SJCRH30 (cell line): ENCODE measurements around the gene CAB39L. TPM values are rescaled to one million over a fixed set of nuclear protein-coding genes. Genes with fewer than 3 reads are reported as not detected.

ENCODE experiments used
- DNase-seq, 2 experiments: peaks; one replicate each; pipeline ENCODE4 v3.0.0-alpha.2; 2015 to 2020
- H3K27ac ChIP-seq: fragments of 250-450 bp; sonication (Bioruptor Pico); 2 replicates; pipeline ENCODE4 v1.5.1; 2020; ENCODE audit warnings: mild to moderate bottlenecking, moderate library complexity
- H3K27me3 ChIP-seq: fragments of 250-450 bp; sonication (Bioruptor Pico); 2 replicates; pipeline ENCODE4 v1.5.1; 2020; ENCODE audit warnings: mild to moderate bottlenecking, moderate library complexity
- H3K36me3 ChIP-seq: fragments of 250-450 bp; sonication (Bioruptor Pico); 2 replicates; pipeline ENCODE4 v1.5.1; 2020; ENCODE audit warnings: mild to moderate bottlenecking, moderate library complexity
- H3K4me1 ChIP-seq: fragments of 250-450 bp; sonication (Bioruptor Pico); 2 replicates; pipeline ENCODE4 v1.5.1; 2020; ENCODE audit warnings: mild to moderate bottlenecking, moderate library complexity
- H3K4me3 ChIP-seq: fragments of 250-450 bp; sonication (Bioruptor Pico); 2 replicates; pipeline ENCODE4 v1.5.1; 2020; ENCODE audit warnings: mild to moderate bottlenecking, moderate library complexity
- H3K9me3 ChIP-seq: fragments of 250-450 bp; sonication (Bioruptor Pico); replicated peaks from 2 replicates; pipeline ENCODE4 v1.5.1; 2020; ENCODE audit warnings: mild to moderate bottlenecking, moderate library complexity
- total RNA-seq: library from RNA; depleted of rRNA; stranded (reverse); fragments of >200 nt; shearing (Covaris generic); gene quantifications from 2 replicates; pipeline ENCODE4 v1.2.3, GENCODE V29; 2014; rRNA removed

Gene CAB39L
- total RNA-seq = 2.4 and 3.3 TPM in 2 replicates

DNA sequence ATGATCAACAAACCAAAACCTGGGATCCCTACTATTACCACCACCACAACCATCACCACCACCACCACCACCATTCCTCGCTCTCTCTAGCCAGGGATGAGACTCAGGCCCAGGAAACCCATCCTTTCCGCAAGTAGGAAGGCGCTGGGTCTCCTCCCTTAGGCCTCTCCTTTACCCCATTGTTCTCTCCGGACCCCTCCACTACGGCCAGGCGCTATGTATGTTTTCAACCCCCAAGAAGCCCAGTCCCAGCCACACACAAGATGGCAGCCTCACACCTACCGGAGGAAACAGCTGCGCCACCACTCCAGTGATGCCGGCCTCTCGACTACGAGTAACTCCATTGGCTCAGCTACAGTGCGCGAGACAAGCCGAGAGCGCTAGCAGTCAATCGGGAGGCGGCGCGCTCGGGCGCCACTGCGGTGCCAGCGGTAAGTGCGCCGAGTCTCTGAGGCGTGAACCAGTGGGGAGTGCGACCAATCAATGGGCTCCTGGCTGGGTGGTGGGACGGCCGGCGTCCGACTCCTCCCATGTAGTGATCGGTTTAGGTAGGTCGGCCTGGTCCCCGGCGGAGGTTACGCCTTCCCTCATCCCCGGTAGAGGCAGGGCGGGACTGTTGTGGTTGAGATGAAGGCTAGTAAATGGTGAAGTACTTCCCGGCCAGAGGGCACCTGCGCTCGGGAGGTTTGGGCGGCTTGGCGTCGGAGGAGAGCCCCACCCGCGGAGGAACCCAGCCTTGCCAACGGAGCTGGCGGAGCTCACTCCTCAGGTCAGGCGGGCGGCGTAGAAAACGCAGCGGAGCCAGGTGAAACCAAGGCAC lies at the start of gene CAB39L, which contains the start of gene SETDB2:
TSS of gene CAB39L (minus strand) at position 361 of the 820 bp plus-strand sequence. CDS start 61,154 bp downstream, outside the sequence.
TSS of gene SETDB2 (plus strand) at position 571 of the 820 bp plus-strand sequence. CDS start 7,620 bp downstream, outside the sequence.
- H3K4me3 ChIP-seq = peak within 1 kb of the TSS; percentile 74
- H3K4me1 ChIP-seq = no peaks in the 10 kb centered on the region
- peak within 1 kb of the TSS; percentile 93 for H3K27ac ChIP-seq
- peak; percentile 98 to 99 for DNase-seq
- H3K36me3 ChIP-seq = no peaks in the 10 kb centered on the region
- H3K9me3 ChIP-seq = no peaks in the 10 kb centered on the region
- H3K27me3 ChIP-seq = no peaks in the 10 kb centered on the region

GRCh38 chr13:49488563-49488962 lies 44.7 kb upstream of the CAB39L start:
- DNase-seq = no peak
- 0 out of 2 replicates have a peak, but pooled peaks cover 5% of the 10 kb centered on the region for H3K36me3 ChIP-seq
- no peaks in the 10 kb centered on the region for H3K9me3 ChIP-seq
- H3K27ac ChIP-seq = no peak overlapping the region
- no peaks in the 10 kb centered on the region for H3K27me3 ChIP-seq
- H3K4me3 ChIP-seq = no peak overlapping the region
- no peaks in the 10 kb centered on the region for H3K4me1 ChIP-seq

DNA sequence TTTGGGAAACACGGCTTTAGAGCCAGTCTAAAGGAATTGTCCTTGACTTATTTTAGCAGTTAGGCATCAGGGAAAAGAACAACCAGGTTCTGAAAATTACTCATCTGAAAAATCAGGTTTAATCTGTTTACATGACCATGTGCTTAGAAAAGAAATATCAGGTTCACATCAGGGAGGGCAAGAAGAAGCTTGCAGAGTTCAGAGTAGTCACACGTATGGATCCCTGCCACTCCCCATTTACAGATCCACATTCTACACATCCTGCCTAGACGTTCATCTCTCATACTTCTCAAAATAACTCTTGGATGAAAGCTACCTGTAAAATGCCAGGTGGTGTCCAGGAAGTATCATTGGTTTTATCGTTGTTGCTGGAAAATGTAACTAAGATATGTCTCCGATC lies 37.9 kb upstream of the CAB39L start:
- no peaks in the 10 kb centered on the region for H3K4me1 ChIP-seq
- no peak overlapping the region for H3K27ac ChIP-seq
- H3K9me3 ChIP-seq = no peaks in the 10 kb centered on the region
- H3K36me3 ChIP-seq = peaks cover 8% of the 10 kb centered on the region; the same call in 1 of the 2 replicates
- H3K27me3 ChIP-seq = no peaks in the 10 kb centered on the region
- no peak for DNase-seq
- H3K4me3 ChIP-seq = no peak overlapping the region

DNA sequence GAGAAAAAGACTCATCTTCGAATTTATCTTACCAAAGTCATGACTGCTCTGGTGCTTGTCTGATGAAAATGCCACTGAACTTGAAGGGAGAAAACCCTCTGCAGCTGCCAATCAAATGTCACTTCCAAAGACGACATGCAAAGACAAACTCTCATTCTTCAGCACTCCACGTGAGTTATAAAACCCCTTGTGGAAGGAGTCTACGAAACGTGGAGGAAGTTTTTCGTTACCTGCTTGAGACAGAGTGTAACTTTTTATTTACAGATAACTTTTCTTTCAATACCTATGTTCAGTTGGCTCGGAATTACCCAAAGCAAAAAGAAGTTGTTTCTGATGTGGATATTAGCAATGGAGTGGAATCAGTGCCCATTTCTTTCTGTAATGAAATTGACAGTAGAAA lies 32.7 kb upstream of the CAB39L start:
- Histone ChIP-seq H3K9me3 (no peaks in the 10 kb centered on the region), H3K27ac (no peak overlapping the region), H3K27me3 (no peaks in the 10 kb centered on the region), H3K4me3 (no peak overlapping the region), H3K4me1 (no peaks in the 10 kb centered on the region), H3K36me3 (peaks cover 10% of the 10 kb centered on the region; the same call in 1 of the 2 replicates)
- no peak for DNase-seq

DNA sequence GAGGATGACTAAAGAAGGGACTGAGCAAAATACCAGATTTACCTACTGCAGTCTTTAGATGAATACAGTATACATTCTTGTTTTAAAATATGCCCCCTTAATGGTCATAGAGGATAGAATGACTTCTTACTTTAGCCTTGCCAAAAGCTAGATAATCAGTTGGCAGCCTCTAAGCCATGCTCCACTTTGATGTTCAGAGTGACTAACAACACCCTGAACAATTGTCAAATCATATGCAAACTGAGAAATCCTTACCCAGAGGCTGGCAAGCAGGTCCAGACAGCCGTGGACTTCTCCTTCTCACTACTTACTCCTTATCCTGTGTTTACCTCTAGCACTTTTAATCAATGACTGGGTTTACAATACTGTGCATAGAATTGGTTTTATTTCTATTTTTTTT lies 28.3 kb upstream of the CAB39L start:
- no peaks in the 10 kb centered on the region for H3K27me3 ChIP-seq
- no peak for DNase-seq
- H3K4me1 ChIP-seq = no peaks in the 10 kb centered on the region

DNA sequence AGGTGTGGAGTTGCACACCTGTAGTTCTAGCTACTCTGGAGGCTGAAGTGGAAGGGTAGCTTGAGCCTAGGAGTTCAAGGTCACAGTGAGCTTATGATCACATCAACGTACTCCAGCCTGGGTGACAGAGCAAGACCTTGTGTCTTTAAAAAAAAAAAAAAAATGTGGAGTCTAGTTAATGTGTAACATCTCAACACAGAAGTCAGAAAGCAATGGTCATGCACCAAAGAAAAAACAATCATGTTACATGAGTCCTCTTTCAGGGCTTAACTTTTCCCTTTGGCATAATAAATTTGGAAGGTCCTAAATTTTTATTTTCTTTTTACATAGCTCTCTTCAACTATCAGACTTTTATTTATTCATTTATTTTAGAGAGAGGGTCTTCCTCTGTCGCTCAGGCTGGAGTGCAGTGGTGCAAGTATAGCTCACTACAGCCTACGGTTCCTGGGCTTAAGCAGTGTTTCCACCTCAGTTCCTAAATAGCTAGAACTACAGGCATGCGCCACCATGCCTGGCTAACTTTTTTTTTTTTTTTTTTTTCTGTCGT lies 22.5 kb upstream of the CAB39L start:
- Histone ChIP-seq H3K27ac (no peak overlapping the region), H3K36me3 (peaks cover 28% of the 10 kb centered on the region), H3K4me1 (no peaks in the 10 kb centered on the region), H3K4me3 (no peak overlapping the region), H3K27me3 (no peaks in the 10 kb centered on the region), H3K9me3 (no peaks in the 10 kb centered on the region)
- no peak for DNase-seq

More for the DNA sequence above, 28.3 kb upstream of the CAB39L start:
- no peak overlapping the region for H3K27ac ChIP-seq
- no peaks in the 10 kb centered on the region for H3K9me3 ChIP-seq
- H3K36me3 ChIP-seq = peaks cover 13% of the 10 kb centered on the region; the same call in 1 of the 2 replicates
- H3K4me3 ChIP-seq = no peak overlapping the region

DNA sequence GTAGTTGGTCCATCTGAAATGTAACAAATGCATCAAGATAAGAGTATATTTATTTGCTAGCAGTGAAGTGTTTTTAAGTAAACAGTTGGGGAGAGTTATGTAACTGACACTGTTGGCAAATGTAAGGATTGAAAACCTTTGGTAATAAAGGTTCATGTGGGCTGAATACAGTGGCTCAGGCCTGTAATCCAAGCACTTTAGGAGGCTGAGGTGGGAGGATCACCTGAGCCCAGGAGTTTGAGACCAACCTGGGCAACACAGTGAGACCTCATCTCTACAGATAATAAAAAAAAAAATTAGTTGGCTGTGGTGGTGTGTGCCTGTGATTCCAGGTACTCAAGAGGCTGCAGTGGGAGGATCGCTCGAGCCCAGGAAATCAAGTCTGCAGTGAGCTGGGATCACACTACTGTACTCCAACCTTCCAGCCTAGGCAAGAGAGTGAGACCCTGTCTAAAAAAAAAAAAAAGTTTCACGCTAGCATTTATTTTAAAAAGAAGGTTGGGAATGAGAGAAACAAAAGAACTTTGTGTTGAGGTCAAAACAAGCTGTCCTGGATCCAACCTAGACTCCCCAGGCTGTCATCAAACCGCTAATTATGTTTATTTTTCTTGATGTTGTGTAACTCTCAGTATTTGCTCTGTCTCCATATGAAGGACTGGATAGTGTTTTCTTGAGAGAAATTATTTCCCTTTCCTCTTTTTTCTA lies 20.9 kb upstream of the CAB39L start:
- Histone ChIP-seq H3K27ac (no peak overlapping the region), H3K4me1 (no peaks in the 10 kb centered on the region), H3K36me3 (peaks cover 30% of the 10 kb centered on the region), H3K9me3 (no peaks in the 10 kb centered on the region), H3K4me3 (no peak overlapping the region), H3K27me3 (no peaks in the 10 kb centered on the region)
- no peak for DNase-seq

- H3K36me3 ChIP-seq = peaks cover 30% of the 10 kb centered on the region
- no peaks in the 10 kb centered on the region for H3K9me3 ChIP-seq
- no peak overlapping the region for H3K27ac ChIP-seq
- H3K27me3 ChIP-seq = no peaks in the 10 kb centered on the region
- no peak for DNase-seq
- no peaks in the 10 kb centered on the region for H3K4me1 ChIP-seq
- H3K4me3 ChIP-seq = no peak overlapping the region
Measured at GRCh38 chr13:49464085-49464484, 20.2 kb upstream of the CAB39L start.

GRCh38 chr13:49459580-49459979 lies 15.7 kb upstream of the CAB39L start:
- H3K27me3 ChIP-seq = no peaks in the 10 kb centered on the region
- H3K9me3 ChIP-seq = no peaks in the 10 kb centered on the region
- H3K4me1 ChIP-seq = no peaks in the 10 kb centered on the region
- H3K36me3 ChIP-seq = peaks cover 21% of the 10 kb centered on the region
- no peak overlapping the region for H3K4me3 ChIP-seq
- H3K27ac ChIP-seq = no peak overlapping the region
- DNase-seq = no peak

DNA sequence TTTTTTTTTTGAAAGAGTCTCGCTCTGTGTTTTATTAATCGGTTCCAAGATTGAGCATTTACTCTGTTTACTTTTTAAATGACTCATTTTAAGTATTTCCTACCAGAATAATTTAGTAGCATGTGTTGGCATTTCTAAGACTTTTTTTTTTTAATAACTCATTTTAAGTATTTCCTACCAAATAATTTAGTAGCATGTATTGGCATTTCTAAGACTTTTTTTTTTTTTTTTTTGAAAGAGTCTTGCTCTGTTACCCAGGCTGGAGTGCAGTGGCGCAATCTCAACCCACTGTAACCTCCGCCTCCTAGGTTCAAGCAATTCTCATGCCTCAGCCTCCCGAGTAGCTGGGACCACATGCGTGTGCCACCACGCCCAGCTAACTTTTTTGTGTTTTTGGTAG lies 13.4 kb upstream of the CAB39L start:
- Histone ChIP-seq H3K9me3 (no peaks in the 10 kb centered on the region), H3K4me3 (no peak overlapping the region), H3K27ac (no peak overlapping the region), H3K4me1 (no peaks in the 10 kb centered on the region), H3K36me3 (peaks cover 7% of the 10 kb centered on the region), H3K27me3 (no peaks in the 10 kb centered on the region)
- no peak for DNase-seq

- no peaks in the 10 kb centered on the region for H3K4me1 ChIP-seq
- H3K9me3 ChIP-seq = no peaks in the 10 kb centered on the region
- no peak for DNase-seq
- H3K4me3 ChIP-seq = no peak overlapping the region
- no peaks in the 10 kb centered on the region for H3K27me3 ChIP-seq
- H3K27ac ChIP-seq = no peak overlapping the region
- H3K36me3 ChIP-seq = peaks cover 2% of the 10 kb centered on the region
Measured at GRCh38 chr13:49456156-49456555, 12.3 kb upstream of the CAB39L start.

- Histone ChIP-seq H3K27ac (no peak overlapping the region), H3K4me1 (no peaks in the 10 kb centered on the region), H3K4me3 (no peak overlapping the region), H3K36me3 (0 out of 2 replicates have a peak, but pooled peaks cover 2% of the 10 kb centered on the region), H3K9me3 (no peaks in the 10 kb centered on the region), H3K27me3 (no peaks in the 10 kb centered on the region)
- no peak for DNase-seq
Measured at GRCh38 chr13:49455007-49455398, 11.1 kb upstream of the CAB39L start.

DNA sequence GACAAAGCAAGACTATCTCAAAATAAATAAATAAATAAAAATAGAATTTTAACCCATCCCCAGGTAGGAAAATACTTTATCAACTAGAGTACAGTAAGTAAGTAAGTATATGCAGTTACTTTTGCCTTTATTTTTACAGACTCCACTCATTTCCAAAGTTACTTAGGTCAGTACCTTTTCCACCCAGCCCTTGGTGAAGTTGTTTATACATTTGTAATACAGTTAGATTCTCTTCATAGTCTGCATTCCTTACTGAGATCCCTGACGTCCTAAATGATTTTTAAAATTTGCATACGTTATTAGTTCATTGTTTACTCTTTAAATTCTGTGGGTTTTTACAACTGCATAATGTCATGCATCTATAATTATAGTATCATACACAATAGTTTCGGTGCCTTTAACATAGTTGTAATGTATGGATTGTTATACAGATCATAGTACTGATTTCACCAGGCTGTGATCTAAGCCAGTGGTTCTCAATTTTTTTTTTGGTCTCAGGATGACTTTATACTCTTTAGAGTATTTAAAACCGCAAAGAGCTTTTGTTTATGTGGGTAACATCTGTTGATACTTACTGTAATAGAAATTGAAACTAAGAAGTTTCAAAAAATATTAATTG lies 10.6 kb upstream of the CAB39L start:
- no peak for DNase-seq
- Histone ChIP-seq H3K9me3 (no peaks in the 10 kb centered on the region), H3K36me3 (0 out of 2 replicates have a peak, but pooled peaks cover 2% of the 10 kb centered on the region), H3K27me3 (no peaks in the 10 kb centered on the region), H3K4me1 (no peaks in the 10 kb centered on the region), H3K4me3 (no peak overlapping the region), H3K27ac (no peak overlapping the region)

DNA sequence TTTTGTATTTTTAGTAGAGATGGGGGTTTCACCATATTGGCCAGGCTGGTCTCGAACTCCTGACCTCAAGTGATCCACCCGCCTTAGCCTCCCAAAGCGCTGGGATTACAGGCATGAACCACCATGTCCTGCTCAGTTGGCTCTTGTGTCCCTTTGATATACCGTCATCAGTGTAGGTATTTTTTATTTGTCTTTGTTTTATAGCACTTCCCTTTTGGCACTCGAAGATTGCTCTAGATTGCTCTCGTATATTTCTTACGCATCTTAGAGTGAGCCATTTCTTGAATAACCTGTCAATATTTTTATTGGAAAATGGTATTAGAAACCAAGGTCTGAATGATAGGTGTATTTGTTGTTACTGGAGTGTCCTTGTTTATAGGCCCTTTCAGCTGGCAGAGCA lies 9.6 kb upstream of the CAB39L start:
- Histone ChIP-seq H3K27me3 (no peaks in the 10 kb centered on the region), H3K27ac (no peak overlapping the region), H3K36me3 (0 out of 2 replicates have a peak, but pooled peaks cover 2% of the 10 kb centered on the region), H3K9me3 (no peaks in the 10 kb centered on the region), H3K4me1 (no peaks in the 10 kb centered on the region), H3K4me3 (no peak overlapping the region)
- DNase-seq = no peak
